ENCODE measurements around the gene ELOVL7. TPM values are rescaled to one million over a fixed set of nuclear protein-coding genes. Genes with fewer than 3 reads are reported as not detected.

The ELOVL7 gene
- total and polyA plus RNA-seq, 2 experiments from 2014 or later, result 15.2 to 41.8 TPM

DNA sequence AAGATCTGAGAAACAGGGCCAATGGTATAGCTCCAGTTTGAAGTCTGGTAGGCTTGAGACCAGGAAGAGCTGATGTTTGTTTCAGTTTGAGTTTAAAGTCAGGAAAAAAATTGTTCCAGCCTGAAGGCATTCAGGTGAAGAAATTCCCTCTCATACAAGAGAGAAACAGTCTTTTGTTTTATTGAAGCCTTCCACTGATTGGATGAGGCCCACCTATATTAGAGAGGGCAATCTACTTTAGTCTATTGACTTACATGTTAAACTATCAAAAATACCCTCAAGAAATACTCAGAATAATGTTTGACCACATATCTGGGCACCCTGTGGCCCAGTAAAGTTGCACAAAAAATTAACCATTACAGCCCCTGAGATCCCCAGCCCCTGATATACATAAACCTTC lies 138.9 kb downstream of the ELOVL7 start:
- Histone ChIP-seq H3K9me2 (replicated peaks; ENCODE audit: insufficient read depth) (no peaks in the 10 kb centered on the region), H3K27me3 (no peaks in the 10 kb centered on the region), H3K4me3 (no peak overlapping the region), H3K9me3 (ENCODE audit: low read depth) (no peaks in the 10 kb centered on the region), H4K20me1 (ENCODE audit: insufficient read depth, poor library complexity, severe bottlenecking) (no peaks in the 10 kb centered on the region), H3K79me2 (no peaks in the 10 kb centered on the region), H3K27ac (no peak overlapping the region), H3K36me3 (replicated peaks; ENCODE audit: insufficient read depth, low read depth) (no peaks in the 10 kb centered on the region), H3K4me2 (no peak overlapping the region), H3K4me1 (ENCODE audit: insufficient read depth) (no peaks in the 10 kb centered on the region), H2AFZ (no peak overlapping the region)
- DNase-seq (ENCODE audit: low spot score), result no peak
- TF ChIP-seq EZH2phosphoT487 (IDR thresholded peaks at IDR 0.05; ENCODE audit: low read depth, severe bottlenecking, unreplicated experiment) (no peak), CTCF (IDR thresholded peaks at IDR 0.05; ENCODE audit: poor library complexity) (no peak), EZH2 (IDR thresholded peaks at IDR 0.05; ENCODE audit: borderline replicate concordance) (no peak)

GRCh38 chr5:60703944-60704343 lies 140.1 kb downstream of the ELOVL7 start:
- no peak overlapping the region for H3K4me3 ChIP-seq
- H3K9me2 ChIP-seq (replicated peaks; ENCODE audit: insufficient read depth), result no peaks in the 10 kb centered on the region
- H3K36me3 ChIP-seq (replicated peaks; ENCODE audit: insufficient read depth, low read depth), result no peaks in the 10 kb centered on the region
- no peak overlapping the region for H3K4me2 ChIP-seq
- peaks cover under 1% of the 10 kb centered on the region for H3K79me2 ChIP-seq
- TF ChIP-seq EZH2phosphoT487 (IDR thresholded peaks at IDR 0.05; ENCODE audit: low read depth, severe bottlenecking, unreplicated experiment), result no peak
- TF ChIP-seq EZH2 (IDR thresholded peaks at IDR 0.05; ENCODE audit: borderline replicate concordance), result no peak
- TF ChIP-seq CTCF (IDR thresholded peaks at IDR 0.05; ENCODE audit: poor library complexity), result no peak
- WGBS (ENCODE audit: low lambda C conversion rate, missing lambda C conversion rate), result 86% methylated on average over 2 of the region's 2 CpGs
- H3K9me3 ChIP-seq (ENCODE audit: low read depth), result no peaks in the 10 kb centered on the region
- H2AFZ ChIP-seq, result no peak overlapping the region
- DNase-seq (ENCODE audit: low spot score), result no peak
- no peaks in the 10 kb centered on the region for H3K27me3 ChIP-seq
- no peaks in the 10 kb centered on the region for H4K20me1 ChIP-seq (ENCODE audit: insufficient read depth, poor library complexity, severe bottlenecking)
- H3K27ac ChIP-seq, result no peak overlapping the region
- H3K4me1 ChIP-seq (ENCODE audit: insufficient read depth), result peaks cover under 1% of the 10 kb centered on the region

Other genes starting within 250 kb of the ELOVL7 start
- gene DEPDC1B, start 144.1 kb downstream of the ELOVL7 start, total RNA-seq, result 27.5 and 37.3 TPM in 2 replicates
- 9.0 and 10.7 TPM in 2 replicates for gene DEPDC1B, start 144.1 kb downstream of the ELOVL7 start, polyA plus RNA-seq
- gene ERCC8, start 100.8 kb upstream of the ELOVL7 start, total RNA-seq, result 13.2 and 16.8 TPM in 2 replicates
- 4.2 and 6.4 TPM in 2 replicates for gene ERCC8, start 100.8 kb upstream of the ELOVL7 start, polyA plus RNA-seq
- 32.5 and 39.5 TPM in 2 replicates for gene NDUFAF2, start 100.9 kb upstream of the ELOVL7 start, total RNA-seq
- 44.5 and 47.6 TPM in 2 replicates for gene NDUFAF2, start 100.9 kb upstream of the ELOVL7 start, polyA plus RNA-seq

Measured in hepatocyte (in vitro differentiated cells).